HFFc6 (cell line): ENCODE results near the gene MTA3. TPM values are rescaled to one million over a fixed set of nuclear protein-coding genes. Genes with fewer than 3 reads are reported as not detected.
A peak's percentile ranks its signal among the peaks of the same experiment; 100 is the strongest.

Experiments
- DNase-seq: peaks from one replicate; pipeline ENCODE4 v3.0.0-alpha.2; 2018
- H3K27ac Mint-ChIP-seq: 2 replicates; pipeline ENCODE4 v1.8.0; 2020; ENCODE audit warnings: mild to moderate bottlenecking, mixed read lengths
- H3K27me3 Mint-ChIP-seq: 2 replicates; pipeline ENCODE4 v1.8.0; 2021; ENCODE audit warnings: mild to moderate bottlenecking, moderate library complexity, mixed read lengths; ENCODE audit not compliant: insufficient read depth
- H3K36me3 Mint-ChIP-seq: 2 replicates; pipeline ENCODE4 v1.8.0; 2021; ENCODE audit warnings: low read depth, mixed read lengths
- H3K4me1 Mint-ChIP-seq: 2 replicates; pipeline ENCODE4 v1.8.0; 2020; ENCODE audit warnings: low read depth, mixed read lengths
- H3K4me3 Mint-ChIP-seq: 2 replicates; pipeline ENCODE4 v1.8.0; 2020; ENCODE audit warnings: mild to moderate bottlenecking, moderate library complexity, mixed read lengths
- H3K9me3 Mint-ChIP-seq: 2 replicates; pipeline ENCODE4 v1.8.0; 2020; ENCODE audit warnings: mild to moderate bottlenecking, mixed read lengths
- CTCF ChIP-seq: fragments of 200-600 bp; sonication (generic); IDR thresholded peaks from 2 replicates; pipeline ENCODE4 v1.5.0; 2021; ENCODE audit warnings: antibody characterized with exemption, mild to moderate bottlenecking
- total RNA-seq, 6 experiments: library from RNA; stranded (reverse); fragmentation: NEBNext Ultra II Directional; extraction: Animal tissue kit (Norgen Biotek cat#: 25700); gene quantifications; 2 replicates in 1 of 6; 3 replicates in 5 of 6; pipeline ENCODE4 v1.2.3, GENCODE V29; 2021

Gene MTA3
- total RNA-seq, 6 experiments from 2014 or later, result 26.2 to 33.4 (median 30.7) TPM

- no peaks in the 10 kb centered on the region for H3K36me3 Mint-ChIP-seq
- peak overlapping the region; percentile 4 for H3K27ac Mint-ChIP-seq
- peak; percentile 37 for DNase-seq
- TF ChIP-seq CTCF, result no peak
- peaks cover 12% of the 10 kb centered on the region for H3K27me3 Mint-ChIP-seq
- H3K4me1 Mint-ChIP-seq, result peaks cover 31% of the 10 kb centered on the region
- no peaks in the 10 kb centered on the region for H3K9me3 Mint-ChIP-seq
- peak overlapping the region; percentile 67 for H3K4me3 Mint-ChIP-seq
Measured at GRCh38 chr2:42567364-42567763, 1.1 kb upstream of the MTA3 start.

DNA sequence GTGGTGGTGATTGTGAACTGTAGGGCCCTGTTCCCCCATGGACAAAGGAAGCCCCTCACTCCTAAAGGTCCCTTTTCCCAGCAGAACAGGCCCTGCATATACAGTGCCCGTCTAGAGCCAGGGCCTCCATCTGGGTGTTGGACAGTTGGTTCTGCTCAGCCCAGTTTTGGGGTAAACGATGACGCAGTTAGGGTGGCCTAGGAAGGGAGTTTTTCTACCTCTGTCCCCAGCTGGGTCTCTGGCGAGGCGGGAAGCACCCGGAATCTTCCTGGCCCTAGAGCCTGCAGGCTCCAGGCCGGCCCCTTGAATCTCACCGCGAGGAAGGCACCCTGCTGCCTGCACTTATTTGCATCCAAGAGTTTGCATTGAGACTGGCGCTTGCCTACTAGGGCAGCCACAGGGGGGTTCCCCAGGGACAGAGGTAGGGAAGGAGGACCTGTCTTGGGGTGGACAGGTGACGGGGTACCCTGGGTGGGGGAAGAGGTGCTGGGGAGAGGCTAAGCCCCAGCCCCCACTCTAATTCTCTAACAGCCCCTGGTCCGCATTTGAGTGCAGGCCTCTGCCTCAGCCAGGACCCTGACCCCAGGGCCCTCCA lies 529 bp upstream of the MTA3 start:
- Mint-ChIP-seq H3K27me3 (peaks cover 6% of the 10 kb centered on the region), H3K27ac (peak overlapping the region; percentile 4), H3K4me3 (peak overlapping the region; percentile 67), H3K9me3 (no peaks in the 10 kb centered on the region), H3K36me3 (0 out of 2 replicates have a peak, but pooled peaks cover under 1% of the 10 kb centered on the region), H3K4me1 (peaks cover 31% of the 10 kb centered on the region)
- TF ChIP-seq CTCF, result no peak
- DNase-seq, result no peak

GRCh38 chr2:42569116-42569711 lies 782 bp downstream of the MTA3 start:
- H3K4me3 Mint-ChIP-seq, result peak overlapping the region; percentile 96
- H3K36me3 Mint-ChIP-seq, result 0 out of 2 replicates have a peak, but pooled peaks cover 4% of the 10 kb centered on the region
- peaks cover 31% of the 10 kb centered on the region for H3K4me1 Mint-ChIP-seq
- peak overlapping the region; percentile 90 for H3K27ac Mint-ChIP-seq
- DNase-seq, result peak; percentile 8
- no peak for TF ChIP-seq CTCF
- 0 out of 2 replicates have a peak, but pooled peaks cover 4% of the 10 kb centered on the region for H3K27me3 Mint-ChIP-seq
- no peaks in the 10 kb centered on the region for H3K9me3 Mint-ChIP-seq

DNA sequence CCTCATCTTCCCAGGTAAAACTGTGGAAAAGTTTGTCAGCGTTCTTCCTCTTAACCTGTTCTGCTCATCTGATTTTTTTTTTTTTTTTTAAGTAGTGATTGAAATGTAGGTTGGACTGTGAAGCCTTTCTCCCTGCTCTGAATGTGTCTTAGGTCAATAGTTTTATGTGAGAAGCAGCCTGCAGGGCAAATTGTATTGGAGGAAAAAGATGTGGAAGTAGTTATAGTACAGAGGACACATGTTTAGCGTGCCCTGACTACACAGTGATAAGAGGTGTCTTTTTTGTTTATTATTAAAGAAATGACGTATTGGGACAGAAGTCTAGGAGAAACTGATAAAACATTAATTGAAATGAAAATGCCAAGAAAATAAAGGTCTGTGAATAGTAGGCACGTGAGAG lies 1.5 kb downstream of the MTA3 start:
- Mint-ChIP-seq H3K27me3 (0 out of 2 replicates have a peak, but pooled peaks cover 4% of the 10 kb centered on the region), H3K4me3 (peak overlapping the region; percentile 96), H3K36me3 (peaks cover 5% of the 10 kb centered on the region; the same call in 1 of the 2 replicates), H3K4me1 (peaks cover 31% of the 10 kb centered on the region), H3K27ac (peak overlapping the region; percentile 90), H3K9me3 (no peaks in the 10 kb centered on the region)
- peak; percentile 1 for DNase-seq
- no peak for TF ChIP-seq CTCF

GRCh38 chr2:42572297-42573081 lies 4.1 kb downstream of the MTA3 start:
- Mint-ChIP-seq H3K4me1 (peaks cover 18% of the 10 kb centered on the region), H3K27me3 (no peaks in the 10 kb centered on the region; the same call in 1 of the 2 replicates), H3K9me3 (no peaks in the 10 kb centered on the region), H3K27ac (no peak overlapping the region), H3K36me3 (peaks cover 17% of the 10 kb centered on the region), H3K4me3 (no peak overlapping the region)
- TF ChIP-seq CTCF, result no peak
- DNase-seq, result no peak
